GM18511 (cell line): ENCODE results near the gene ZNF175.

Experiments used
- ATAC-seq: cut with Tn5 transposase; IDR thresholded peaks from one replicate; pipeline ENCODE4 v1.9.1; 2021; ENCODE audit warnings: mild to moderate bottlenecking, moderate library complexity; ENCODE audit not compliant: unreplicated experiment

ZNF175 gene

GRCh38 chr19:51549533-51550324 lies 21.4 kb upstream of the ZNF175 start:
- ATAC-seq: no peak

- ATAC-seq: no peak
Measured at GRCh38 chr19:51550848-51551672, 20.0 kb upstream of the ZNF175 start.

- ATAC-seq: no peak
Measured at GRCh38 chr19:51551673-51552432, 19.2 kb upstream of the ZNF175 start.

- no peak for ATAC-seq
Measured at GRCh38 chr19:51552608-51552995, 18.5 kb upstream of the ZNF175 start.

DNA sequence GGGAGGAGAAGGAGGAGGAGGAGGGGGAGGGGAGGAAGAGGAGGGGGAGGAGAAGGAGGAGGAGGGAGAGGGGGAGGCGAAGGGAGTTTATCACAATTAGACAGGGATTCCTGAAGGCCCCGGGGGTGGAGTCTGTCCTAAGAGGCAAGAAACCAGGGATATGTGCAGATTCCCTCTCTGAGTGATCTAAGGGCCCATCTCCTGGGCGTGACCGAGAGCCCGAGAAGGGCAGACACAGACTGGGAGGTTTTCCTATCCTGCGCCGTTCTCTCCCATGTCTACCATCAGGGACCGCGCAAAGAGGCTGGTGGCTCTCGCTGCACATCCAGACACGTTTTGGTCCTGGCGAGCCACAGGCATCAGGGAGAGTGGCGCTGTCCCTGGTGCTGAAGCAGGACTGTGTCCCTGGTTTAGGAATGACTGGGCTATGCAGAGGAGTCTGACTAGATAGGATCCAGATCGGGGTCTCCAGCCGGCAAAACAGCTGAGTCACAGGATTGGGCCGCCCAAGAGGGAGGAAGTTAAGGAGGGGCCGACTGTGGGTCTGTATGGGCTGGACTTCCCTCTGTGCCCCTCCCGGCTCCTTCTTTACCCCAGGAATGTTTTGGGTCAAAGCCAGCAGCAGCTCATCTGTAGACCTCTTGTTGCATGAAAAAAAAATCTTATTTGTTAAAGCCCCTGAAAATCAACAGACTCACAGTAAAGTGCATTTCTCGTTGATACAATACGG lies 17.9 kb upstream of the ZNF175 start:
- ATAC-seq: no peak

GRCh38 chr19:51559240-51559639 lies 11.8 kb upstream of the ZNF175 start:
- ATAC-seq: no peak

DNA sequence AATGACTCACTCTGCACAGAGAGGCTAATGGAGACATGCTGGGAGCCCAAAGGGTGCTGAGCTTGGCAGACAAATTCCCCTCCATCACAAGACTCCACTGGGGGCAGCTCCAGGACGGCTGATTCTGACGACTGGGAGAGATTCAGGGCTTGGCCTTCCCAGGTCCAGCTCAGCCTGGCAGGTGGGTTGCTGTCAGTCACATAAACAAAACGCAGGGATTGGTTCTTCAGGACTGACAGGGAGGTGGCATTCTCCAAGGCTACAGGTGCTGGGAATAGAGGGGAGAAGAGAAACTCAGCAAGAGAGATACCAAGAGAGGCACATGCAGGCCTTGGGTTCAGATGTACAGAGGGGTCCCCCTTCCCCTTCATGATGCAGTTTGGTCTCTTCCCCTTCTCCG lies 10.7 kb upstream of the ZNF175 start:
- ATAC-seq: no peak

DNA sequence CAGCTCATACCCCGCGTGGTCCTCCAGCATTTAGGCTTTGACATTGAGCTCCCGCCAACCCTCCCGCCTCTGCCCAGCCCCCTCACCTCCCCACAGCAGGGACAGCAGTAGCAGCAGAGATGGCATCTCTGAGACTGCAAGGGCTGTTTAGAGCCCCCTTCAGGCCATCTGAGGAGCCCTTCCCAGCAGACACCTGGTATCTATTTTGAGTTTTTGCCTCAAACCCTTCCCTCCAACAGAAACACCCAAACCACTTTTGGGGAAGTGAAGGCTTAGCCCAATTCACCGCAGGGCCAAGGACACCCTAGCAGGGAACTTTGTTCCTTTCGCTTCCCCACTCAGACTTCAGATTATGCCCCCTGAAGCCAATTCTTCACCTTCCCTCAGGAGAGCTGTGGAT lies 6.3 kb upstream of the ZNF175 start:
- no peak for ATAC-seq

GRCh38 chr19:51565583-51565982 lies 5.5 kb upstream of the ZNF175 start:
- ATAC-seq: no peak

- no peak for ATAC-seq
Measured at GRCh38 chr19:51566489-51567100, 4.5 kb upstream of the ZNF175 start.

DNA sequence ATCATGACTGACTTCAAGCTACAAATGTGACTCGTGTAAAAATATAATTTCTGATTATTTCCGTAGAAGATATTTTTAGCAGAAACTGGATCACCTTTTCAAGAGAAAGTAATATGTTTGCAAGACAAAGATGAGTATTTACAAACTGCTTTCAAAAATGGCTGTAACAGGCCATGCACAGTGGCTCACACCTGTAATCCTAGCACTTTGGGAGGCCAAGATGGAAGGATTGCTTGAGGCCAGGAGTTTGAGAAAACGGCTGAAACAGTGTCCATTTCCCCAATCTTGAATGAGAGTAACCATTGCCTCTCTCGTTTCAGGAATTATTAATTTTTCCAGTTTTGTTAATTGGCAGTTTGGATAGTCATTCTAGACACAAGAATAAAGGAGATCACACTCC lies 3.5 kb upstream of the ZNF175 start:
- no peak for ATAC-seq

DNA sequence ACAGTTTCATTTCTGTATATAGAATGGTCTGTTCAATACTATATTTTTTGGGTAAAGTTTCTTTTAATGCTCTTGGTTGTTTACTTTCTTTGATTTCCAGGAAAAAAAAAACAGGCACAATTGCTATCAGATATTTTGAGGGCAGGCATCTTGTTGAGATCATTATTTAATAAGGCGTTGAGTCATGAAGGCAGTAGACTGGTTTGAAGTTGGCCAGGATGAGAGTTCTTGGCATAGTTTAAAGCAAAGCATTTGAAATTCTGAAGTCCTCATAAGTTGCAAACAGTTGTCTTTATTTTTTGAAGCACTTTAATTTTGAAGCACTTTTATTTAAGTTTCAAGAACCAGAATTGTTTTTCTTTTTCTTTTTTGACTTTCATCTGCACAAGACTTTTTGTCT lies 2.6 kb upstream of the ZNF175 start:
- ATAC-seq: no peak

DNA sequence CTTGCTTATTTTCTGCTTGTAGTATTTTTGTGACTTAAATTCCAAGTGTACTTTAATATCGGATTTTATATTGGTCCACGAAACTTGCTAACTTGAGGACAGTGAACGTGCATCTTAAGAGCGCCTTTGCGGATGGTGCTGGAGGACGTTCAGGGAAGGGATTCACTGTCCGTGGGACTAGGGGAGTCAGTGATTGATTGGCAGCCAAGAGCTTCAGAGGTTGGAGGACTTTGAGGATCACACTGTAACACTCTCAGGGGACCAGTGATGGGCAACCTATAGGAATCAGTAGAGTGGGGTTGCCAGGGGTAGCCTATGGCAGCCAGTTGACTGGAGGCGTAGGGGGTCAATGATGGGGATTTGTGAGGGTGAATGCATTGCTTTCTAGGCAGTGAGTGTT lies 516 bp downstream of the ZNF175 start:
- ATAC-seq: no peak

- ATAC-seq: no peak
Measured at GRCh38 chr19:51572410-51572809, 1.3 kb downstream of the ZNF175 start.

DNA sequence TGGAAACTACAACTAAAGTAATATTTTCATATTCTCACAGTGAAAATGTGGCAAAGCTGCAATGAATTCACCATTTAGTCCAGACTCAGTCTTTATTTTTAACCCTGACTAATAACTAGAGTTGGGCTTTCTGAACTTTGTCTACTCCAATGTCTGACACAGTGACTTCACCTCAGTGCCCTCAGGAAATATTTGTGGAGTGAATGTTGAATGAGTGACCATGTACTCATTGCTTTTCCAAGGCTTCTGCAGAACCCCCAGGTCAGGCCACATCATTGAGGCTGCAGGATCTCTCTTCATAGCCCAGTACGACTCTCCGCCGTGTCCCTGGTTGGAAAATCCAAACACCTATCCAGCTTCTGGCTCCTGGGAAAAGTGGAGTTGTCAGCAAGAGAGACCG lies 1.8 kb downstream of the ZNF175 start:
- no peak for ATAC-seq

DNA sequence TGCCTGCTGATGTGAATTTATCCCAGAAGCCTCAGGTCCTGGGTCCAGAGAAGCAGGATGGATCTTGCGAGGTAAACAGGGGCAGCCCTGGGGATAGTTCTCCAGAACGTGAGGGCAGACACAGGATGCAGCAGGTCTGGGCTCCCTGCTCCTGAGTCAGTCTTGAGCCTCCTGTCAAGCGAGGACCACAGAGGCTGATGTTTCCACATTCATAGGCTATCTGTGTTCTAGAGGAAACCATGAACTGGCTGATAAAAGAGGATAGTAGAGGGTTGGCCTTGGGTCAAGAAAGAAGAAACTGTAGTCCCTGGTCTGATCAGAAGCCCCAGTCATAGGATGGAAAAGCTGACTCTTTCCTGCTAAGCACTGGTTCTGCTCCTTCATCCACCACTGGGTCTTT lies 2.2 kb downstream of the ZNF175 start:
- ATAC-seq: no peak

DNA sequence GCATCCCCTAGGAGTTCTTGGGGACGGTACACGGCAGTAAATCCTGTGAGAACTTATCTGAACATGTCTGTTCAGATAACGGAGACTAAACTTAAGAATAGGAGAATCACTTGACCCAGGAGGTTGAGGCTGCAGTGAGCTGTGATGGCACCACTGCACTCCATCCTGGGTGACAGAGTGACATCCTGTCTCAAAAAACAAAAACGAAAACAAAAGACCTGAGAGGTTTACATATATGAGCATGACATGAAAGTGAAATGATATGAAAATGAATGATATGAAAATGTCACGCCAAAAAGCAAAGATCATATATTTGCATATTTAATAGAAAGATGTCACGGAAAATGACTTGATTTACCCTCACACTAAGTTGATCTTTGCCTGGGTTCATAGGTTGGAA lies 5.8 kb downstream of the ZNF175 start:
- no peak for ATAC-seq

DNA sequence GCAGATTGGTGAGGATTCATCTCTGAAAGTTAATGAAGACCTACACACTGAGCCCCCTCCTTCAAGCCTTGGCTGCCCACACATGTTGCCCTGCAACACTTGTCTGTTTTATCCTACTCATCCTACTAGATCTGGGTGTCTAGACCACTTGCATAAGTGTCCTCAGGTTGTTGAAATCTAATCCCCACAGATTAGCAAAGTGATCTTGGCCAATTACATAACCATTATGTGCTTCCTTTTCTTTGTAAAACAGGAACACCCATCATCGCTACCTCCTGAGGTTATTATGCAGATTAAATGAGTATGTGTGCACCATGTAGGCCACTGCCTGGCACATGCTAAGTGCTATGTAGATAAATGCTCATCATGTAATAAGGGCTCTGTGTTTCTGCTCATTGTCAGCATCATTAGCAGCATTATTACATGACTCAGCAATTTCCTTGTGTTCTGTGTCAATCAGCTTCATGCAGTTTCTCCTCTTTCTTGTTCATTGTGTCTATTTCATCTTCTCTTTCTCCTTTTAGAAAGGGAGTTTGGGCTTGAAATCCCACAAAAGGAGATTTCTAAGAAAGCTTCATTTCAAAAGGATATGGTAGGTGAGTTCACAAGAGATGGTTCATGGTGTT lies 15.1 kb downstream of the ZNF175 start:
- no peak for ATAC-seq

DNA sequence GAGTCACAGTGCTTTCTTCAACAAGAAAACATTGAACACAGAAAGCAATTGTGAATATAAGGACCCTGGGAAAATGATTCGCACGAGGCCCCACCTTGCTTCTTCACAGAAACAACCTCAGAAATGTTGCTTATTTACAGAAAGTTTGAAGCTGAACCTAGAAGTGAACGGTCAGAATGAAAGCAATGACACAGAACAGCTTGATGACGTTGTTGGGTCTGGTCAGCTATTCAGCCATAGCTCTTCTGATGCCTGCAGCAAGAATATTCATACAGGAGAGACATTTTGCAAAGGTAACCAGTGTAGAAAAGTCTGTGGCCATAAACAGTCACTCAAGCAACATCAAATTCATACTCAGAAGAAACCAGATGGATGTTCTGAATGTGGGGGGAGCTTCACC lies 15.7 kb downstream of the ZNF175 start:
- ATAC-seq: no peak
